Endothelial cell of umbilical vein (primary cell): ENCODE results near the gene CNTFR. TPM values are rescaled to one million over a fixed set of nuclear protein-coding genes. Genes with fewer than 3 reads are reported as not detected.

Source experiments
- BruUV-seq: library from RNA; stranded (reverse); fragments of 400-500 nt; replicated peaks from 2 replicates; lab custom pipeline; 2021; lab: Mats Ljungman, UMichigan
- CTCF ChIA-PET: fragments of 300-600, 350-600 bp; sonication (Branson Sonifier 250); formaldehyde crosslinking; loops from one replicate; lab custom pipeline; 2021; ENCODE audit warnings: antibody characterized with exemption, inconsistent platforms; lab: Charles Lee
- POLR2A ChIA-PET: fragments of 300-600, 350-600 bp; sonication (Branson Sonifier 250); formaldehyde crosslinking; loops from one replicate; lab custom pipeline; 2021; ENCODE audit warnings: antibody characterized with exemption, inconsistent platforms; lab: Charles Lee
- DNase-seq: peaks from one replicate; pipeline ENCODE4 v3.0.0-alpha.2; 2011; ENCODE audit warnings: low read depth, low spot score
- FAIRE-seq: peaks from 2 replicates; lab custom pipeline; 2011; peaks lifted over from hg19 to GRCh38; lab: Jason Lieb, UNC
- H2AFZ ChIP-seq: 2 replicates; pipeline ENCODE4 v1.6.0; 2012; ENCODE audit warnings: low read depth, low read length, control low read depth, inconsistent platforms
- H3K27ac ChIP-seq: 2 replicates; pipeline ENCODE4 v1.5.1; 2011; ENCODE audit warnings: low read depth, mild to moderate bottlenecking, control low read depth, low read length, moderate library complexity; ENCODE audit not compliant: insufficient read depth
- H3K27me3 ChIP-seq, 2 experiments: 2 replicates each; pipeline versions ENCODE4 v1.6.0 to v1.6.1; 2011; ENCODE audit warnings: low read length in 2 of 2, mixed read lengths in 1 of 2; ENCODE audit not compliant: control insufficient read depth in 2 of 2, insufficient read depth in 2 of 2
- H3K36me3 ChIP-seq, 2 experiments: 2 replicates in 1 of 2; 3 replicates in 1 of 2; pipeline ENCODE4 v1.5.1; 2011; ENCODE audit warnings: low read length in 2 of 2, mild to moderate bottlenecking in 1 of 2, moderate library complexity in 1 of 2; ENCODE audit not compliant: control insufficient read depth in 2 of 2, insufficient read depth in 2 of 2; ENCODE audit errors: extremely low read depth in 1 of 2
- H3K4me1 ChIP-seq: 3 replicates; pipeline ENCODE4 v1.5.1; 2011; ENCODE audit warnings: mild to moderate bottlenecking, low read length; ENCODE audit not compliant: control insufficient read depth, insufficient read depth; ENCODE audit errors: extremely low read depth
- H3K4me2 ChIP-seq: 2 replicates; pipeline ENCODE4 v1.6.1; 2011; ENCODE audit warnings: low read length, control low read depth, mixed read lengths; ENCODE audit not compliant: insufficient read depth
- H3K4me3 ChIP-seq, 3 experiments: fragments of 200-600 bp in 1 of 3; sonication (generic), shearing (Covaris generic) in 1 of 3; replicated peaks in 1 of 3; 2 replicates each; pipeline ENCODE4 v1.5.1; 2011 to 2016; ENCODE audit warnings: control low read depth in 3 of 3, low read length in 3 of 3, mild to moderate bottlenecking in 2 of 3, inconsistent platforms in 1 of 3, low read depth in 1 of 3, moderate library complexity in 1 of 3; ENCODE audit not compliant: insufficient read depth in 1 of 3
- H3K79me2 ChIP-seq: 2 replicates; pipeline ENCODE4 v1.6.0; 2012; ENCODE audit warnings: low read length, inconsistent platforms; ENCODE audit not compliant: control insufficient read depth, insufficient read depth
- H3K9ac ChIP-seq: replicated peaks from 2 replicates; pipeline ENCODE3; 2011; ENCODE audit warnings: low read length, control low read depth; ENCODE audit not compliant: insufficient read depth; ENCODE audit errors: extremely low read depth
- H3K9me1 ChIP-seq: replicated peaks from 3 replicates; pipeline ENCODE4 v1.6.0; 2011; ENCODE audit warnings: mild to moderate bottlenecking, low read length; ENCODE audit not compliant: control insufficient read depth, insufficient read depth; ENCODE audit errors: extremely low read depth
- H3K9me3 ChIP-seq: replicated peaks from 2 replicates; pipeline ENCODE4 v1.5.1; 2012; ENCODE audit warnings: low read length, inconsistent platforms; ENCODE audit not compliant: control insufficient read depth, insufficient read depth
- H4K20me1 ChIP-seq: replicated peaks from 2 replicates; pipeline ENCODE3; 2011; ENCODE audit warnings: mild to moderate bottlenecking, low read length; ENCODE audit not compliant: control insufficient read depth, insufficient read depth; ENCODE audit errors: extremely low read depth
- CTCF ChIP-seq, 2 donors: IDR thresholded peaks; 1 replicate in 1 of 2; 2 replicates in 1 of 2; pipeline ENCODE4 v1.5.1; 2011; ENCODE audit warnings: low read length in 2 of 2, mild to moderate bottlenecking in 2 of 2, moderate library complexity in 2 of 2, control low read depth in 1 of 2, inconsistent platforms in 1 of 2, low read depth in 1 of 2; ENCODE audit not compliant: insufficient read depth in 1 of 2; ENCODE audit errors: extremely low read depth in 1 of 2
- EZH2 ChIP-seq: IDR thresholded peaks from 2 replicates; pipeline ENCODE4 v1.6.1; 2012; ENCODE audit warnings: borderline replicate concordance, low read depth, mild to moderate bottlenecking, moderate library complexity, low read length, inconsistent platforms; ENCODE audit not compliant: severe bottlenecking
- FOS ChIP-seq: IDR thresholded peaks from 2 replicates; pipeline ENCODE4 v1.6.1; 2011; ENCODE audit warnings: mild to moderate bottlenecking, low read length, moderate library complexity, borderline replicate concordance; ENCODE audit not compliant: insufficient read depth
- GATA2 ChIP-seq: IDR thresholded peaks from 2 replicates; pipeline ENCODE4 v1.7.0; 2011; ENCODE audit warnings: low read depth, mild to moderate bottlenecking, moderate library complexity, mixed read lengths, low read length; ENCODE audit not compliant: insufficient read length, insufficient read depth
- JUN ChIP-seq: IDR thresholded peaks from 2 replicates; pipeline ENCODE4 v1.6.1; 2011; ENCODE audit warnings: borderline replicate concordance, low read depth; ENCODE audit not compliant: insufficient read length, insufficient read depth
- MAX ChIP-seq: IDR thresholded peaks from 2 replicates; pipeline ENCODE4 v1.6.1; 2011; ENCODE audit not compliant: insufficient read depth, insufficient read length
- MYC ChIP-seq: IDR thresholded peaks from one replicate; pipeline ENCODE4 v1.6.1; 2011; ENCODE audit warnings: mild to moderate bottlenecking, low read depth, low read length
- POLR2A ChIP-seq: IDR thresholded peaks from 2 replicates; pipeline ENCODE4 v1.6.1; 2012; ENCODE audit warnings: low read depth, mild to moderate bottlenecking, control low read depth, low read length
- POLR2AphosphoS5 ChIP-seq: IDR thresholded peaks from 2 replicates; pipeline ENCODE4 v1.6.1; 2012; ENCODE audit warnings: low read depth, mild to moderate bottlenecking, control low read depth, low read length, moderate library complexity; ENCODE audit not compliant: insufficient read depth
- dilution Hi-C: fragments of 300-500 bp; cut with MboI; formaldehyde crosslinking; loops from one replicate; pipeline ENCODE4 v1.15.0; 2019; ENCODE audit warnings: low sequenced_read_pairs; ENCODE audit not compliant: extremely low pct_ligation_motif_present
- intact Hi-C: fragments of 100-400 bp; cut with micrococcal nuclease; formaldehyde crosslinking; loops from one replicate; pipeline ENCODE4 v1.10.0; 2022
- polyA plus RNA-seq, 4 experiments: library from polyadenylated mRNA; depleted of rRNA in 3 of 4; stranded (reverse) in 3 of 4; unstranded in 1 of 4; fragments of >200 nt; gene quantifications; 2 replicates each; pipeline versions ENCODE4 v1.2.1 to v1.2.3, GENCODE V29; 2011 to 2012; ENCODE audit warnings: missing spikeins in 1 of 4
- total RNA-seq: library from RNA; stranded (reverse); gene quantifications from 2 replicates; pipeline ENCODE4 v1.2.3, GENCODE V29; 2021

The CNTFR gene
- total and polyA plus RNA-seq, 2 donors (not counting 3 experiments of a cell fraction or from before 2014, with no cell fraction given), result not detected

- DNase-seq, result no peak
Observed at GRCh38 chr9:34628656-34629490, 39.3 kb upstream of the CNTFR start, which contains the start of gene ARID3C. Gene ARID3C, minus strand, starts transcription at chr9:34629066. Its CDS starts 1,052 bp downstream, at chr9:34628014.

More at GRCh38 chr9:34628656-34629490, 39.3 kb upstream of the CNTFR start, which contains the start of gene ARID3C:
- no peaks in the 10 kb centered on the region for H3K9me1 ChIP-seq
- no peak within 1 kb of the TSS for H3K9ac ChIP-seq
- peaks cover 7% of the 10 kb centered on the region for H3K4me1 ChIP-seq
- FAIRE-seq, result no peak
- no peaks in the 10 kb centered on the region for H3K36me3 ChIP-seq
- peak within 1 kb of the TSS in 1 of 3 experiments; percentile 18 for H3K4me3 ChIP-seq
- intact Hi-C loops (no loop called here), dilution Hi-C loops (no loop called here)
- peak within 1 kb of the TSS; percentile 32 for H3K4me2 ChIP-seq
- H3K79me2 ChIP-seq, result no peaks in the 10 kb centered on the region
- H4K20me1 ChIP-seq, result no peaks in the 10 kb centered on the region
- peaks cover 63 to 74% of the 10 kb centered on the region in 2 experiments for H3K27me3 ChIP-seq
- ChIA-PET CTCF (interaction anchor here (1.2 kb wide), 1 partner anchor 17 kb away, joined by 5 read pairs; the partner anchor contains the start of gene RPP25L), POLR2A (no interaction called here)
- TF ChIP-seq JUN (no peak), MYC (no peak), EZH2 (peak; percentile 98), POLR2A (no peak), POLR2AphosphoS5 (no peak), GATA2 (no peak), FOS (no peak), CTCF (IDR thresholded peaks at IDR 0.05; ENCODE audit: extremely low read depth in 1 of 2, insufficient read depth in 1 of 2, low read depth in 1 of 2, low read length in 2 of 2) (no peak), MAX (no peak)
- H2AFZ ChIP-seq, result peak within 1 kb of the TSS; percentile 18
- H3K9me3 ChIP-seq, result no peaks in the 10 kb centered on the region
- no peak within 1 kb of the TSS for H3K27ac ChIP-seq
- BruUV-seq, result no TSS peak
